Measurements from ENCODE around the gene IL10RA. TPM values are rescaled to one million over a fixed set of nuclear protein-coding genes. Genes with fewer than 3 reads are reported as not detected.

IL10RA gene
- total RNA-seq, 2 donors from 2014 or later, result 4.6 to 11.4 TPM

DNA sequence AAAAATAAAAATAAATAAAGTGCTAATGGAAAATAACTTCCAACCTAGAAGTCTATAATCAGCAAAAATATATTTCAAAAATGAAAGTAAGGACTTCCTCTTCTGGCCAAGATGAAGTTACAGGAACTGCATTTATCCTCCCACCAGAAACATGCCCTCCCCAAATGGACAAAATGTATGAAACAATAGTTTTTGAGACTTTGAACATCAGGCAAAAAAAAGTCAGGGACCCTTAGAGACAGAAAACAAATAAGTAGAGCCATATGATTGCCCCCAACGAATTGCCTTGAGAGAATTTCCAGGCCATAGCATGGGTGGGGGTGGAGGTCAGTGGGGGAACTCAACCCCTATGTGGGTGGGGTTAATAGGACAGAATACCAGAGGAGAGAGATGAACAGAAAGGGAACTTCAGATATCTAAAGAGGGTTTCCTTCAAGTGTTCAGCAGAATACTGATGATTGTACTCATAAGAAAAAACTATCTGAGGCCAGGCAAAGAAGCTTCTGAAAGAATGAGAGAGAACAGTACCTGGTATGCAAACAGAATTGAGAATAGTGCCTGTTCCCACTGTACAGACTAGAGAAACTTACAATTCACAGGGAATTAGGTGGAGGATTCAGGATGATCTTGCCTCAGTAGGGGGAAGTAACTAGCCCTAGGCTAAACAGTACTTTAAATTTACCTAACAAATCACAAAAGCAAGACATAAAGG, 26.6 kb upstream of the IL10RA start:
- Histone ChIP-seq H3K27me3 (no peaks in the 10 kb centered on the region), H3K4me1 (no peaks in the 10 kb centered on the region), H3K36me3 (no peaks in the 10 kb centered on the region), H3K4me3 (no peak overlapping the region), H3K27ac (no peak overlapping the region), H3K9me3 (no peaks in the 10 kb centered on the region)
- TF ChIP-seq, protein P1, sequence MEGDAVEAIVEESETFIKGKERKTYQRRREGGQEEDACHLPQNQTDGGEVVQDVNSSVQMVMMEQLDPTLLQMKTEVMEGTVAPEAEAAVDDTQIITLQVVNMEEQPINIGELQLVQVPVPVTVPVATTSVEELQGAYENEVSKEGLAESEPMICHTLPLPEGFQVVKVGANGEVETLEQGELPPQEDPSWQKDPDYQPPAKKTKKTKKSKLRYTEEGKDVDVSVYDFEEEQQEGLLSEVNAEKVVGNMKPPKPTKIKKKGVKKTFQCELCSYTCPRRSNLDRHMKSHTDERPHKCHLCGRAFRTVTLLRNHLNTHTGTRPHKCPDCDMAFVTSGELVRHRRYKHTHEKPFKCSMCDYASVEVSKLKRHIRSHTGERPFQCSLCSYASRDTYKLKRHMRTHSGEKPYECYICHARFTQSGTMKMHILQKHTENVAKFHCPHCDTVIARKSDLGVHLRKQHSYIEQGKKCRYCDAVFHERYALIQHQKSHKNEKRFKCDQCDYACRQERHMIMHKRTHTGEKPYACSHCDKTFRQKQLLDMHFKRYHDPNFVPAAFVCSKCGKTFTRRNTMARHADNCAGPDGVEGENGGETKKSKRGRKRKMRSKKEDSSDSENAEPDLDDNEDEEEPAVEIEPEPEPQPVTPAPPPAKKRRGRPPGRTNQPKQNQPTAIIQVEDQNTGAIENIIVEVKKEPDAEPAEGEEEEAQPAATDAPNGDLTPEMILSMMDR (IDR thresholded peaks at IDR 0.05), result no peak
- peak; percentile 16 for DNase-seq (ENCODE audit: low spot score)

DNA sequence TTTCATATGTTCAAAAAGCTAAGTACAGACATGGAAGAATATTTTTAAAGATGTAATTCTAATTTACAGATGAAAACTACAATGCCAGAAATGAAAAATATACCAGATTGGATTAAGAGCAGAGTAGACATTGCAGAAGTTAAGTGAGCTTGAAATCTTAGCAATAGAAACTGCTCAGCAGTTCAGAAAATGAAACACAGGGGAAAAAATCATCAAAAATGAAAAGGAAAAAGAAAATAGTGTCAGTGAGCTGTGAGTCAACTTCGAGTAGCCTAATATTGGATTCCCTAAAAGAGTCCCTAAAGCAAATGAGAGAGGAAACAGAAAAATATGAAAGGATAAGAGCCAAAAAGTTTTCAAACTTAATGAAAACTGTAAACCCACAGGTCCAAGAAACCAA, 25.8 kb upstream of the IL10RA start:
- Histone ChIP-seq H3K4me1 (no peaks in the 10 kb centered on the region), H3K4me3 (no peak overlapping the region), H3K9me3 (no peaks in the 10 kb centered on the region), H3K36me3 (no peaks in the 10 kb centered on the region), H3K27me3 (no peaks in the 10 kb centered on the region), H3K27ac (no peak overlapping the region)
- DNase-seq (ENCODE audit: low spot score), result no peak
- TF ChIP-seq, protein P1 (IDR thresholded peaks at IDR 0.05), result no peak

DNA sequence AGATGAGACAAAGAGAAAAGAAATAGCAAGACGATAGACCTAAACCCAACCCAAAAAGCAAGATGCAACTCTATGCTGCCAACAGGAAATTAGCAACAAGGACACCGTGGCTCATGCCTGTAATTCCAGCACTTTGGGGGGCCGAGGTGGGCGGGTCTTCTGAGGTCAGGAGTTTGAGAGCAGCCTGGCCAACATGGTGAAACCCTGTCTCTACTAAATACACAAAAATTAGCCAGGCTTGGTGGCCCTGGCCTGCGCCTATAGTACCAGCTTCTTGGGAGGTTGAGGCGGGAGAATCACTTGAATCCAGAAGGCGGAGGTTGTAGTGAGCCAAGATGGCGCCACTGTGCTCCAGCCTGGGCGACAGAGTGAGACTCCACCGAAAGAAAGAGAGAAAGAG, 24.3 kb upstream of the IL10RA start:
- no peaks in the 10 kb centered on the region for H3K4me1 ChIP-seq
- H3K27ac ChIP-seq, result no peak overlapping the region
- no peaks in the 10 kb centered on the region for H3K36me3 ChIP-seq
- H3K9me3 ChIP-seq, result no peaks in the 10 kb centered on the region
- peak; percentile 44 for DNase-seq (ENCODE audit: low spot score)
- no peaks in the 10 kb centered on the region for H3K27me3 ChIP-seq
- H3K4me3 ChIP-seq, result no peak overlapping the region
- TF ChIP-seq, protein P1 (IDR thresholded peaks at IDR 0.05), result no peak

GRCh38 chr11:117962826-117963225, 23.4 kb upstream of the IL10RA start:
- no peaks in the 10 kb centered on the region for H3K36me3 ChIP-seq
- H3K4me3 ChIP-seq, result no peak overlapping the region
- H3K27me3 ChIP-seq, result no peaks in the 10 kb centered on the region
- no peaks in the 10 kb centered on the region for H3K9me3 ChIP-seq
- DNase-seq (ENCODE audit: low spot score), result peak; percentile 7
- TF ChIP-seq, protein P1 (IDR thresholded peaks at IDR 0.05), result no peak
- no peak overlapping the region for H3K27ac ChIP-seq
- H3K4me1 ChIP-seq, result no peaks in the 10 kb centered on the region

- H3K27ac ChIP-seq, result no peak overlapping the region
- no peaks in the 10 kb centered on the region for H3K36me3 ChIP-seq
- H3K27me3 ChIP-seq, result no peaks in the 10 kb centered on the region
- TF ChIP-seq, protein P1 (IDR thresholded peaks at IDR 0.05), result no peak
- peaks cover 0 to 5% of the 10 kb centered on the region in 2 donors for H3K4me1 ChIP-seq
- no peak overlapping the region for H3K4me3 ChIP-seq
- DNase-seq (ENCODE audit: low spot score), result no peak
- H3K9me3 ChIP-seq, result no peaks in the 10 kb centered on the region
Measured at GRCh38 chr11:117966908-117967307, 19.3 kb upstream of the IL10RA start.

All from right atrium auricular region (tissue), 2 donors.